Globus pallidus (tissue), 1 donor: ENCODE measurements around the gene CAAP1.
"Not testable (repeated sequence)": the region's sequence is repeated elsewhere in the genome, so short reads cannot be mapped to it uniquely, and the experiment has no call there.

Experiments used
- DNase-seq: peaks from one replicate; pipeline ENCODE4 v3.0.0-alpha.2; 2015; ENCODE audit warnings: low spot score

The CAAP1 gene

DNA sequence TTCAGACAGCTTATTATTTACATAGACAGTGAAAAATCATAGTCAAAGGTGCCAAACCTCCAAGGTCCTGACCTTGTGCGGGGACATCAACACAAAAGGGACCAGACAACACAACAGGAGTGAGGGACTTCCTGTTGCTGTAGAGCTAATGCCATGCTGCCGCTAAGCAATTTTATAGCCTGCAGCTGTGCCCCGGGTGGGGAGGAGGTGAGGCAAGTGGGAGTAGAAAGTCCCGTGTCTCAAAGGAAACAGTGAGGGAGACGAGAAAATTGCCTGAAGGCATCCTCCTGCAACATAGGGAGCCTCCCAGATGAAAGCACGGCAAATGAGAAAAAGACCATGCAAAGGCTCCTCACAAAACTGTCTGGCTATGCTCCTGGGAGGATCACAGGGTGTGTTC, 58.8 kb downstream of the CAAP1 start:
- DNase-seq, result no peak

DNA sequence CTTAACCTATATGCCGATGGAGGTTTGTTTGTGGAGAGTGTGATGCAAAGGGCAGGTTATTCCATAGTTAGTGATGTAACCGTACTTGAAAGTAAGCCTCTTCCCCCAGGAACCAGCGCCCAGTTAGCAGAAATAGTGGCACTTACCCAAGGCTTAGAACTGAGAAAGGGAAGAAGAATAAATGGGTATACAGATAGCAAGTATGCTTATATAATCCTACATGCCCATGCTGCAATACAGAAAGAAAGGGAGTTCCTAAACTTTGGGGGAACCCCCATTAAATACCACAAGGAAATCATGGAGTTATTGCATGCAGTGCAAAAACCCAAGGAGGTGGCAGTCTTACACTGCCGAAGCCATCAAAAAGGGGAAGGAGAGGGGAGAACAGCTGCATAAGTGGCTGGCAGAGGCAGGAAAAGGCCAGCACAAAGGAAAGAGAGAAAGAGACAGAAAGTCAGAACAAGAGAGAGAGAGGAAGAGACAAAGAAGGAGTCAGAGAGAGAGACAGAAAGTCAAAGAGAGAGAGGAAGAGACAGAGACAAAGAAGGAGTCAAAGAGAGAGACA, 64.1 kb downstream of the CAAP1 start:
- DNase-seq, result not testable (repeated sequence)

DNA sequence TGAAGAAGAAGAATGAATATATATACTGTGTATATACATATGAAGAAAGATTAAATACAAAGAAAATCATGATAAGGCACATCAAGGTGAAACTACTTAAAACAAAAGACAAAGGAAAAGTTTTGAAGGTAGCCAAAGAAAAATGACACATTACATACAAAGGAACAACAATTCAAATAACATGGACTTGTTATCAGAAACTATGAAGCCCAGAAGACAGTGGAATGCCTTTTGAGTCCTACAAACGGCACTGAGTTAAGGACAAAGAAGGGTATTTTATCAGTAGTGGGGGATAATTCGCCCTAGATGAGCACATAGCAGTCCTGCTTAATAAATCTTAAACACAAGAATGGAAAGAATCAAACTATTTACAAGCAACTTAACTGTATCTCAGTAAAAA, 77.8 kb downstream of the CAAP1 start:
- DNase-seq, result no peak

DNA sequence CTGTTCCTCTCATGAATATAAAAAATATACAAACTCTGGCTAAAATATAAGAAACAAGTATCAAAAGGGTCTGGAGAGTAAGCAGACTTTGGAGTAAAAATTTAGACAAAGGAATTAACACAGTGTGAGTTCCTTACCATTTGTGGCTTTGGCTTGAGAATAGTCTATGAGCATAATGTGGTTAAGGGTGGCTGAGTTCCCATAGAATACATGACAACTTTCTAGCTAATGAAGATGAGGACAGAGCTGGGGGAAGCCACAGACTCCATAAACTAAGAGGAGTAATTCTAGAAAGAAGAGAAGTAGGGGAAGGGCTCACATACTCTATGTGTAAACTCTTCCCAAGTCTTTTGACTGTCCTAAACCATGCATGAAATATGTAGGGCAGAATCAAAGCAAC, 79.4 kb downstream of the CAAP1 start:
- DNase-seq, result no peak

DNA sequence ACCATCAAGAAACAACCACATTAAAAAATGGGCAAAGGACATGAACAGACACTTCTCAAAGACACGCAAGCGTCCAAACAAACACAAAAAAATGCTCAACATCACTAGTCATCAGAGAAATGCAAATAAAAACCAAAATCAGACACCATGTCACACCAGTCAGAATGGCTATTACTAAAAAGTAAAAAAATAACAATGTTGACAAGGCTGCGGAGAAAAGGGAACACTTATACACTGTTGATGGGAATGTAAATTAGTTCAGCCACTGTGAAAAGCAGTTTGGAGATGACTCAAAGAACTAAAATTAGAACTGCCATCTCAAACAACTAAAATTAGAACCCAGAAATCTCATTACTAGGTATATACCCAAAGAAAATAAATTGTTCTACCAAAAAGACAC, 80.4 kb downstream of the CAAP1 start:
- DNase-seq, result no peak

DNA sequence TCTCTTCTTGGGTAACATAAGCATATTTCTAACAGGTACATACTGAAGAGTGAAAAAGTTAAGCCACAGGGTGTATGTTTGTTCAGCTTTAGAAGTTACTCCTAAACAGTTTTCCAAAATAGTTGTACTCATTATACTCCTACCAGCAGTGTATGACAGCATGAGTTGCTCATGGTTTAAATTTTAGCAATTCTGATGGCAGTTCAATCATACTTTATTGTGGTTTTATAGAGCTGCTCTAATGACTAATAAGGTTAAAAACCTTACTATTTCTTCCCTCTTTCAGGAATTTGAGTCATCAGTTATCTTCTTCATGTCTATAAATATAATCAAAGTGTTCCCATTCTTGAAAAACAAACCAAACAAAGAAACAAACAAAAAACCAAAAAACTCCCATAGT, 81.5 kb downstream of the CAAP1 start:
- no peak for DNase-seq

DNA sequence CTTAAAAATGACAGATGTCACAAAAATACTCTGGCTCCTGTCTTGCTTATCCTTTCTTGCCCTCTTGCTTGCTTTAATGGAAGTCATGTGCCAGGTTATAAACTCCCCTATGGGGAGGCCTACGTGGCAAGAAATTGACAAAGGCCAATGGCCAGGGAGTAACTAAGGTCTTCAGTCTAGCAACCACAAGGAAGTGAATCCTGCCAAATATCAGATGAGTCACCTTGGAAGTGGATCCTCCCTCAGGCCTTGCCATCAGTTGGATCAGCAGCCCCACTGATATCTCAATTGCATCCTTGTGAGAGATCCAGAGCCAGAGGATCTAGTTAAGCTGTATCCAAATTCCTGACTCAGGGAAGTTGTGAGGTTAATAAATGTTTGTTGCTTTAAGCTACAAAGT, 82.8 kb downstream of the CAAP1 start:
- no peak for DNase-seq

DNA sequence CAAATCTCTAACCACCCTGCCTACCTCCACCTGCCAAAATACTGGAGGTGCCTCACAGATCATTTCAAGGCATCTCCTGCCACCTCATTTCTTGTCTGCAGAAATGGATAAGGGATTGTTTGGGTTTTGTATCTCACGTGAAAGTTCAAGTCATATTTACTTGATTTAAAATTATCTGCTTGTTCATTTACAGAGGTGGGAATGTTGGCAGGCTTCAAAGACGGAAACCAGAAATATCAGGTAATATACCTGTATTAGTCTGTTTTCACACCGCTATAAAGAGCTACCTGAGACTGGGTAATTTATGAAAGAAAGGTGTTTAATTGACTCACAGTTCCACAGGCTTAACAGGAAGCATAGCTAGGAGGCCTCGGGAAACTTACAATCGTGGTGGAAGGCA, 85.4 kb downstream of the CAAP1 start:
- no peak for DNase-seq

DNA sequence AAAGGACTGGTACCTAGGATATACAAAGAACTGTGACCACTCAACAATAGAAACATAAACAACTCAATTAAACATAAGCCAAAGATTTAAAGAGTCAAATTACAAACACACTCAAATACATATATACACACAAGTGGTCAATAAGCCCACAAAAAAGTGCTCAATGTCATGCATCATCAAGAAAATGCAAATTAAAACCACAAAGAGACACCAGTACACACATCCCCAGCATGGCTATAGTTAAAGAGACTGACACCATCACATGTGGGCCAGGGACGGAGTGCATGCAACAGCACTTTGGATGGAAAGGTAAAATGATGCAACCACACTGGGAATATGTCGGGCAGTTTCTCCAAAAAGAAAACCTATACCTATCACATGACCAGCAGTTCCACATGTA, 89.7 kb downstream of the CAAP1 start:
- no peak for DNase-seq

DNA sequence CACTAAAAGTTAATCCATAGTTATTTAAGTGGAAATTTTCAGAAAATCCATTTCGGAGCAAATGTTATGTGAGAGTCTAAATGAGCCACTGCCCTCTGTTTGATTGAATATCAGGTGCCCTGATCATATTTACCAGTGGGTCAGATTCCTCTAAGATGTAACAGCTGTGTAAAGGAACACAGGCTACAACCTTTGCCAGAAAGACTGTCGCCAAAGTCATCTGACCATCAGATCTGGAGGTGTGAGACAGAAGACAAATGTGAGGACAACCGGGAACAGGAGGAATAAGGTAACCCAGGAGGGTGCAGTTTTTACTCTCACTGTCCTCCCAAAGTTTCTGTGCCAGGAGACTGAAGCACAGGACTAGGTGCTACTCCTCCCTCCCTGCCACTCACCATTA, 90.8 kb downstream of the CAAP1 start:
- no peak for DNase-seq

DNA sequence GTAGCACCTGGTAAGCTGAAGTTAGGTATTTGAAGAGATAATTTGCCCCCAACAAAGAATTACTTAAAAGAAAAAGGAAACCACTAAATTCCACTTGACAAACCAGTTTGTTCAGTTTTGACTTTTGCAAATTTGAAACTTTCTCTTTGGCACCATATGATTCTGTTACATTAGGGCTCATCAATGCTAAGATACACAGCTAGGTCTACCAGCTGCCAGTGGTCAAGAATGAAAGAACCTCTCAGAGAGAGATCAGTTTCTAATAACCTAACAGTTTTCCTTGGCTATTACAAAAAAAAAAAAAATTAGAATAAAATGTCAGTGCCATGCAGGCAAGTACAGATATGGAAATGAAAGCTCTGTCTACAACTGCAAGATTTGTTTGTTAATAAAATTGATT, 92.3 kb downstream of the CAAP1 start:
- no peak for DNase-seq

DNA sequence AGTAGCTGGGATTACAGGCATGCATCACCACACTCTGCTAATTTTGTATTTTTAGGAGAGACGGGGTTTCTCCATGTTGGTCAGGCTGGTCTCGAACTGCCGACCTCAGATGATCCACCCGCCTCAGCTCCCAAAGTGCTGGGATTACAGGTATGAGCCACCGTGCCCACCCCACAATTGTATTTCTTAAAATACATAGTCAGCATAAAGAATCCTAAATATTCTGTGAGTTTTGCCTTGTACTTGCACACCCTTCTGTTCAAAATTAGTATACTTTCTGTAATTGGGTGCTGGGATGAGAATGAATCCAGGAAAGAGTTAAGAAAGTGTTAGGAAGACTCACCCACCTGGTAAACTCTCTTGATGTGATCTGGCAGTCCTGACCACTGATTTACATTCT, 101.3 kb downstream of the CAAP1 start:
- DNase-seq, result no peak
